SH-SY5Y (cell line): Measurements from ENCODE around the gene CATSPER3.

Experiments used
- GATA2 ChIP-seq: IDR thresholded peaks from 2 replicates; pipeline ENCODE4 v1.6.1; 2011; ENCODE audit warnings: mild to moderate bottlenecking, low read depth, low read length
- GATA3 ChIP-seq: IDR thresholded peaks from 2 replicates; pipeline ENCODE4 v1.6.1; 2011; ENCODE audit warnings: low read depth, mild to moderate bottlenecking, low read length, moderate library complexity

- TF ChIP-seq GATA2, result no peak
- TF ChIP-seq GATA3, result no peak
Measured at GRCh38 chr5:135005076-135005475, 37.4 kb downstream of the CATSPER3 start.
